Stomach smooth muscle (tissue), 2 donors: ENCODE results near the gene DDI2.

Source experiments
- H3K27ac ChIP-seq: one replicate; pipeline ENCODE4 v1.7.0; 2013; ENCODE audit warnings: mild to moderate bottlenecking, low read length, inconsistent platforms
- H3K27me3 ChIP-seq, 2 donors: one replicate each; pipeline ENCODE4 v1.7.0; 2013; ENCODE audit warnings: low read length in 2 of 2; ENCODE audit not compliant: insufficient read depth in 2 of 2, control insufficient read depth in 1 of 2
- H3K36me3 ChIP-seq, 2 donors: one replicate each; pipeline ENCODE4 v1.7.0; 2013; ENCODE audit warnings: low read length in 2 of 2; ENCODE audit not compliant: control insufficient read depth in 2 of 2, insufficient read depth in 2 of 2
- H3K4me1 ChIP-seq: one replicate; pipeline ENCODE4 v1.7.0; 2013; ENCODE audit warnings: low read length; ENCODE audit not compliant: control insufficient read depth, insufficient read depth
- H3K4me3 ChIP-seq, 2 donors: one replicate each; pipeline ENCODE4 v1.7.0; 2013; ENCODE audit warnings: low read length in 2 of 2
- H3K9ac ChIP-seq, 2 donors: one replicate each; pipeline ENCODE4 v1.7.0; 2013; ENCODE audit warnings: low read length in 2 of 2, mild to moderate bottlenecking in 1 of 2
- H3K9me3 ChIP-seq, 2 donors: one replicate each; pipeline ENCODE4 v1.7.0; 2013; ENCODE audit warnings: low read length in 2 of 2; ENCODE audit not compliant: control insufficient read depth in 2 of 2
- donor health status: healthy.
- donor health status: Pancreatic carcinoma.

DDI2 gene

DNA sequence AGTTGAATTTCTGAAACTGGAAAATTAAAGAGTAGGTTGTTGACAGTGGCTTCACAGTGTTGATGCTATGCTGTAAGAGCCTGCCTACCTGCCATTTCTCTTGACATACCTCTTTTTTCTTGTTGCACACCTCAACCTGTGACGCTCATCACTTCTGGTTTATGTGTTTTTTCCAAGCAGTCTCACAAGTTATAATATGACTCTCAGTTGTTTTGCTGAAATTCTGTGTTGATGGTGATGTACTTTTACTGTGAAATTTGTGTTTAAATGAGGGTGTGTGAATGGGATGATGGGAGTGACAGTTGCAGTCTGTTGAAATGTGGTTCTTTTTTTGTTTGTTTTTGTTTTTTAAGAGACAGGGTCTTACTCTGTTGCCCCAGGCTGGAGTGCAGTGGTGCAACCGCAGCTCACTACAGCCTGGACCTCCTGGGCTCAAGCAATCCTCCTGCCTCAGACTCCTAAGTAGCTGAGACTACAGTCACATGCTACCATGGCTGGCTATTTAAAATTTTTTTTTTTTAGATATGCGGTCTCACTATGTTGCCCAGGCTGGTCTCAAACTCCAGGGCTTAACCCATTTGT lies 7.0 kb downstream of the DDI2 start:
- peaks cover 4 to 8% of the 10 kb centered on the region in 2 donors for H3K36me3 ChIP-seq
- no peak overlapping the region for H3K9ac ChIP-seq
- no peaks in the 10 kb centered on the region for H3K27me3 ChIP-seq
- no peak overlapping the region for H3K27ac ChIP-seq
- H3K9me3 ChIP-seq = no peaks in the 10 kb centered on the region
- H3K4me1 ChIP-seq = peaks cover 9% of the 10 kb centered on the region
- H3K4me3 ChIP-seq = no peak overlapping the region

DNA sequence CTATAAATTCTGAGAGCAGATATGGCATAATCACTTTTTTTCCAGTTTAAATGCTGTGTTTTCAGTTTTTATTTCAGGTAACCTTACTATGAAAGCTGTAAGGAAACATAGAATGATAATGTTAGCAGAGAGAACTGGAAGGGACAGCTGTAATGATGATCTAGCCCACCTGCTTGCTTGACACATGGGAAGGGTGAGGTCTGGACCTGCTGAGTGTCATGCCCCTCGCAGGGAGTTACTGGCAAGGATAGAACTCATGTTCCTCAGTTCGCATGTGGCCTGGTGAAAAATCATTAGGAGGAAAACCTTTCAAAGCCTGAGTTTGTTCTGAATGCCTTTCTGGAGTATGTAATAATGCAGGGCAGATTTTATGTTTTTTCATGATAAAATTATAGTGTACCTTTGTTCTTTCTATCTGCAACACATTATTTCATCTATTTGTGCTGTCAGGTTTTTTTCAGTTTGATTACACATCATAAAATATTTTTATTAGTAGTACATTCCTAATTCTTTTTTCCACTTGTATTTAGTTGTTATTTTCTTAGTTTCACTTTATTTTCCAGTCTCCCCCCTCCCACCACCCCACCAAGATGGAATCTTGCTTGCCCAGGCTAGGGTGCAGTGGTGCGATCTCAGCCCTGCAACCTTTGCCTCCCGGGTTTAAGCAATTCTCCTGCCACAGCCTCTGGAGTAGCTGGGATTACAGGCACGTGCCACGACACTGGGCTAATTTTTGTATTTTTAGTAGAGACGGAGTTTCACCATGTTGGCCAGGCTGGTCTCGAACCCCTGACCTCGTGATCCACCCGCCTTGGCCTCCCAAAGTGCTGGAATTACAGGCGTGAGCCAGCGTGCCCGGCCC lies 8.0 kb downstream of the DDI2 start:
- Histone ChIP-seq H3K27ac (no peak overlapping the region), H3K36me3 (peaks cover 7 to 12% of the 10 kb centered on the region in 2 donors), H3K4me1 (peaks cover 5% of the 10 kb centered on the region), H3K9ac (no peak overlapping the region), H3K4me3 (no peak overlapping the region), H3K27me3 (no peaks in the 10 kb centered on the region), H3K9me3 (no peaks in the 10 kb centered on the region)

DNA sequence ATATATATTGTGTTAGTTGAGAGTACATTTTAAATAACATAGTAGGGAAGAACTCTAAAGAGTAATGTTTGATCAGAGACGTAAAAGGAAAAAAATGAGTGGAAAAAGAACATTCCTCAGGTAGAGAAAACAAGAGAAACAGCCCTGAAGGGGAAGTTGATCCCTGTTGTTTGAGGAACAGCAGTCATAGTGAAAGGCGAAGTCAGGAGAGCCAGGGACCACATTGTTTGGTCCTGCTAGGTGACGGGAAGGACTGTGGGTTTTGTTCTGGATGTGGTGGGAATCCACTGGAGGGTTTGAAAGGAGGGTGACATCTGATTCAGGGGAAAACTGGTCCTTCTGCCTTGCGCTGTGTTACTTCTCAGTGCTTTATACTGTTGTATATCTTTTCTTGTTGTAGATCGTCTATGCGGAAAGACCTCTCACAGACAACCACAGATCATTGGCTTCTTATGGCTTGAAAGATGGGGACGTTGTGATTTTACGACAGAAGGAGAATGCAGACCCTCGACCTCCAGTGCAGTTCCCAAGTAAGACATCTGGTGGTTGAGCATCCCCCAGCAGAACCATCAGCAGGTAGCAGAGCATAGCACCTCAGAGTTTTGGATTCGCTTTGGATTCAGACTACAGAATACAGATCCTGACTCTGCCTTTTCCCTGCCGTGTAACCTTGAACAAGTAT lies 9.2 kb downstream of the DDI2 start:
- Histone ChIP-seq H3K9ac (no peak overlapping the region), H3K4me1 (peaks cover 6% of the 10 kb centered on the region), H3K27me3 (no peaks in the 10 kb centered on the region), H3K36me3 (peaks cover 9 to 18% of the 10 kb centered on the region in 2 donors), H3K9me3 (no peaks in the 10 kb centered on the region), H3K27ac (no peak overlapping the region), H3K4me3 (no peak overlapping the region)

GRCh38 chr1:15627343-15627988 lies 10.2 kb downstream of the DDI2 start:
- peaks cover 5% of the 10 kb centered on the region for H3K4me1 ChIP-seq
- H3K27ac ChIP-seq = no peak overlapping the region
- H3K36me3 ChIP-seq = peaks cover 9 to 24% of the 10 kb centered on the region in 2 donors
- no peak overlapping the region for H3K4me3 ChIP-seq
- H3K9me3 ChIP-seq = no peaks in the 10 kb centered on the region
- H3K9ac ChIP-seq = no peak overlapping the region
- H3K27me3 ChIP-seq = no peaks in the 10 kb centered on the region

- Histone ChIP-seq H3K36me3 (peaks cover 9 to 24% of the 10 kb centered on the region in 2 donors), H3K27ac (no peak overlapping the region), H3K27me3 (no peaks in the 10 kb centered on the region), H3K4me1 (peaks cover 2% of the 10 kb centered on the region), H3K9me3 (no peaks in the 10 kb centered on the region), H3K9ac (no peak overlapping the region), H3K4me3 (no peak overlapping the region)
These were observed 10.7 kb downstream of the DDI2 start for GRCh38 chr1:15628003-15628402.

DNA sequence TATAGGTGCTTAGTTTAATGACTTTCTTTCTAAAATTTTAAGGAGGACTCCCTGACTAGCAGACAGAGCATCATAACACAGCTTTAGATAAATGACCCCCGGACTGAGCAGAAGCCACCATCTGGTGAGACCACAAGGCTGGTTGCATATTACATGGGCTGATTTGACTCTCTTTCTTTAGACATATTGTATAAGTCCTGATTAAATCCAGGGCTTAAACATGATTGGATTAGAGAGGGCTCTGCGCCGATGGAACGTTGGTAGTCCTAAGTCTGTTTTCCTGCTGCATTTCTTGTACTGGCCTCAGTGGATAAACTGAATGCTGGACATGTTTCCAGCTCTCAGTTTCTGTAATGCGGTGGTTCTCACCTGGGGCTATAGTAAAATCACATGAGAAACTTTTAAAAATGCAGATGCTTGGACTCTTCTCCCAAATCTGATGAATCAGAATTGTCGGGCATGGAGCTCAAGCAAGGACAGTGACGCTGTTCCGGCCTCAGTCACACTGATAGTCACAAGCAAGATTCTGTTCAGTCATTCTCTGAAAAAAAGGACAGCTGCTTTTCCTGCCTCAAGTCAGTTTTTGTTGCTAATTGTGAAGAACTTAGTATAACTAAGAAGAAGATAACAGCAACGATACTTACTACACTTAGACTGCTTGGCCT lies 16.6 kb downstream of the DDI2 start:
- Histone ChIP-seq H3K27me3 (no peaks in the 10 kb centered on the region), H3K4me1 (peaks cover 2% of the 10 kb centered on the region), H3K9me3 (no peaks in the 10 kb centered on the region), H3K36me3 (peaks cover 31 to 55% of the 10 kb centered on the region in 2 donors), H3K27ac (no peak overlapping the region), H3K4me3 (no peak overlapping the region), H3K9ac (no peak overlapping the region)

DNA sequence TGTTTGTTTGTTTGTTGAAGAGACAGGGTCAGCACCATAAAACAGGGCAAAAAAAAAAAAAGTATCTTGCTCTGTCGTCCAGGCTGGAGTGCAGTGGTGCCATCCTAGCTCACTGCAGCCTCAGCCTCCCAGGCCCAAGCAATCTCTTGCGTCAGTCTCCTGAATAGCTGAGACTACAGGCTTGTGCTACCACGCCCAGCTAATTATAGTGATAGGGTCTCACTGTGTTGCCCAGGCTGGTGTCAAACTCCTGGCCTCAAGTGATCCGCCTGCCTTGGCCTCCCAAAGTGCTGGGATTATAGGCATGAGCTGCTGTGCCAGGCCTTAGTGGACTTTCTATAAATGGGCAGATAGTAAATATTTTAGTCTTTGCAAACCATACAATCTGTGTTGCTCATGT lies 19.2 kb downstream of the DDI2 start:
- Histone ChIP-seq H3K9ac (no peak overlapping the region), H3K27me3 (no peaks in the 10 kb centered on the region), H3K4me1 (no peaks in the 10 kb centered on the region), H3K36me3 (peaks cover 29 to 60% of the 10 kb centered on the region in 2 donors), H3K4me3 (no peak overlapping the region), H3K27ac (no peak overlapping the region), H3K9me3 (no peaks in the 10 kb centered on the region)

DNA sequence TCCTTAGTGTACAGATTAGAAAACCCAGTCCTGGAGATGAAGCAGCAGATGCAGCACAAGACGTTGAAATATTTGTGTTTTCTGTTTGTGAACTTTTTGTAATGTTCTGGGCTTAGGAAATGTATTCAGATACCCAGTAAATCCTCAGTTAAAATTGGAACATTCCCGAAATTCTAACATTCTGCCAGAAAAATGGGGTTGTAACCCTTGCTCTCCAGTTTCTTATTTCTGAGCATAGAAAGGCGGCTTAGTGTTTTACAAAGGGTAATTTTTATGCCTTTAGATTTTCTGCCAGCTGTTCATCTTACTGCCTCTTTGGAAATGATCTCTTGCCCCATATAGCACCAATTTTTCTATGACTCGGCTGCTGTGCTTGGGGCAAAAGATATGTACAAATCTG lies 20.6 kb downstream of the DDI2 start:
- no peak overlapping the region for H3K27ac ChIP-seq
- no peak overlapping the region for H3K9ac ChIP-seq
- H3K9me3 ChIP-seq = no peaks in the 10 kb centered on the region
- peaks cover 29 to 54% of the 10 kb centered on the region in 2 donors for H3K36me3 ChIP-seq
- H3K27me3 ChIP-seq = no peaks in the 10 kb centered on the region
- no peak overlapping the region for H3K4me3 ChIP-seq
- no peaks in the 10 kb centered on the region for H3K4me1 ChIP-seq

DNA sequence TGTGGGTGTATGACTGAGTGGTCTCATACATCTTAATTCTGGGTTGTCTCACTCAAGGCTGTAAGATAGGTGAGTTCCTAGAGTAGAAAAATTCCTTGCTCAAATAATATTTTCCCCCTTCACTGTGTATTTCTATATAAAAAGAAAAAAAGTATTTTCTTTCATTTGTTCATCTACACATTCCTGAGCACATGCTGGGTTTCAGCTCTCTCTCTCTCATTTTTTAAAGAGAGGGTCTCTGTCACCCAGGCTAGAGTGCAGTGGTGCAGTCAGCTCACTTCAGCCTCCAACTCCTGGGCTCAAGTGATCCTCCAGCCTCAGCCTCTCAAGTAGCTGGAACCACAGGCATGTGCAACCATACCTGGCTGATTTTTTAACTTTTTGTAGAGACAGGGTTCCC lies 22.0 kb downstream of the DDI2 start:
- H3K36me3 ChIP-seq = peaks cover 23 to 50% of the 10 kb centered on the region in 2 donors

DNA sequence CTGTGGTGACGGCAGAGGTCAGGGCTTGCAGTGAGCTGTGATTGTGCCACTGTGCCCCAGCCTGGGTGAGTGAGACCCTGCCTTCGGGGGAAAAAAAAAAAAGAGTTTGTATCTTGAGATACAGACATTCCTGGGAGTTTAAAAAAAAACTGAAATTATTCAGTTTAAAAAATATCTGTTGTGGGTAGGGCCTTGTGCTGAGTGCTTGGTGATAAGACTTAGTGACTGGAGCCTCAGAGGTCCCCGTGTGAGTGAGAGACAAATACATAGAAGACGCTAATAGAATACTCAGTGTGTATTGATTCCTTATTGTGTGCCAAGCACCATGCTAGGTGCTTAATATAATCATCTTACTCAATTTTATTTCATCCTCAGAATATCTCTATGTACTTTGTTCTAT lies 22.7 kb downstream of the DDI2 start:
- Histone ChIP-seq H3K4me3 (no peak overlapping the region), H3K9ac (no peak overlapping the region), H3K9me3 (no peaks in the 10 kb centered on the region), H3K36me3 (peaks cover 19 to 44% of the 10 kb centered on the region in 2 donors), H3K27ac (no peak overlapping the region), H3K27me3 (no peaks in the 10 kb centered on the region), H3K4me1 (no peaks in the 10 kb centered on the region)

More for the DNA sequence above, 22.0 kb downstream of the DDI2 start:
- H3K9me3 ChIP-seq = no peaks in the 10 kb centered on the region
- H3K4me1 ChIP-seq = no peaks in the 10 kb centered on the region
- no peak overlapping the region for H3K4me3 ChIP-seq
- no peak overlapping the region for H3K27ac ChIP-seq
- H3K9ac ChIP-seq = no peak overlapping the region
- no peaks in the 10 kb centered on the region for H3K27me3 ChIP-seq
